Esophagus muscularis mucosa (tissue), 4 donors: Measurements from ENCODE around the gene IER5. TPM values are rescaled to one million over a fixed set of nuclear protein-coding genes. Genes with fewer than 3 reads are reported as not detected.
A peak's percentile ranks its signal among the peaks of the same experiment; 100 is the strongest.

ENCODE experiments used
- DNase-seq: peaks from one replicate; pipeline ENCODE4 v3.0.0-alpha.2; 2017; ENCODE audit errors: extremely low spot score
- H3K27ac ChIP-seq, 4 donors: fragments of 200-600 bp; sonication (generic); replicated peaks in 1 of 4; 1 replicate in 3 of 4; 2 replicates in 1 of 4; pipeline ENCODE4 v1.5.1; 2016 to 2019; ENCODE audit warnings: mild to moderate bottlenecking in 1 of 4
- H3K27me3 ChIP-seq, 4 donors: fragments of 200-600 bp; sonication (generic); one replicate each; pipeline versions ENCODE4 v1.5.1 to v1.6.0; 2016 to 2019
- H3K36me3 ChIP-seq, 4 donors: fragments of 200-600 bp; sonication (generic); one replicate each; pipeline ENCODE4 v1.5.1; 2016 to 2019
- H3K4me1 ChIP-seq, 4 donors: fragments of 200-600 bp; sonication (generic); one replicate each; pipeline ENCODE4 v1.5.1; 2016 to 2019
- H3K4me3 ChIP-seq, 4 donors: fragments of 200-600 bp; sonication (generic); 1 replicate in 2 of 4; 2 replicates in 2 of 4; pipeline ENCODE4 v1.5.1; 2016 to 2019; ENCODE audit warnings: mild to moderate bottlenecking in 4 of 4, moderate library complexity in 1 of 4
- H3K9me3 ChIP-seq, 4 donors: fragments of 200-600 bp; sonication (generic); 1 replicate in 3 of 4; 2 replicates in 1 of 4; pipeline ENCODE4 v1.5.1; 2016 to 2019
- EP300 ChIP-seq: sonication (generic); formaldehyde crosslinking; IDR thresholded peaks from one replicate; pipeline ENCODE4 v1.6.1; 2017; ENCODE audit warnings: antibody characterized with exemption
- POLR2A ChIP-seq: fragments of 450-650 bp; IDR thresholded peaks from one replicate; pipeline ENCODE4 v1.6.1; 2017; ENCODE audit warnings: antibody characterized with exemption, moderate library complexity, mild to moderate bottlenecking, low read depth
- POLR2AphosphoS5 ChIP-seq, 2 donors: sonication (generic); formaldehyde crosslinking; IDR thresholded peaks; one replicate each; pipeline ENCODE4 v1.6.1; 2017; ENCODE audit warnings: antibody characterized with exemption in 2 of 2
- WGBS: methylation state at CpG from one replicate; pipeline ENCODE4 v1.1.5; 2018; 5-methylcytosine and 5-hydroxymethylcytosine counted together
- intact Hi-C: fragments of 100-400 bp; cut with DNase I; formaldehyde crosslinking; loops from one replicate; pipeline ENCODE4 v1.15.1; 2023
- total RNA-seq, 4 donors: library from RNA; depleted of rRNA; stranded (reverse); fragments of >200 nt; gene quantifications; one replicate each; pipeline versions ENCODE4 v1.1.0 to v1.2.1, GENCODE V29; 2016
- TF ChIP-seq, protein P1 (sequence below), 3 experiments: fragments of 200-600 bp in 2 of 3; fragments of 450-650 bp in 1 of 3; sonication (generic) in 2 of 3; IDR thresholded peaks; one replicate each; pipeline ENCODE4 v1.5.1; 2017 to 2019; ENCODE audit warnings: antibody characterized with exemption in 3 of 3, mild to moderate bottlenecking in 2 of 3, moderate library complexity in 1 of 3

Gene IER5
- total RNA-seq, 4 donors from 2014 or later = 14.5 to 22.0 (median 16.7) TPM

DNA sequence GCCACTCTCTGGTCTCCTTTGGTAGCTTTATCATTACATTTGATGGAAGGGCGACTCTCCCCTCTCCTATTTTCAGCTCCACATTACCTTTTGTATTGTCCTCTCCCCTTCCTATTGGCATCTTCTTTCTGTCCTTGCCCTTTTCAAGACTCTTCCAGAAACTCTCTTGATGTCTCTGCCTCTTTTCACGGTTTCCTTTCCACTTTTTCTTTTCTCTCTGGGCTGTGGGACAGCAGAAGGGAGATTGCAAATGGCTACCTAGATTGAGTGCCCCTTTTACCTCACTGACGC, 17.5 kb downstream of the IER5 start:
- Histone ChIP-seq H3K4me1 (peaks cover 31 to 64% (median 52%) of the 10 kb centered on the region in 4 donors), H3K27ac (peak overlapping the region; percentile 81 to 94 (median 89)), H3K9me3 (no peaks in the 10 kb centered on the region), H3K27me3 (no peaks in the 10 kb centered on the region), H3K36me3 (no peaks in the 10 kb centered on the region), H3K4me3 (peak overlapping the region; percentile 66 to 91 (median 86))
- no peak for DNase-seq
- TF ChIP-seq EP300 (no peak), POLR2A (no peak), POLR2AphosphoS5 (IDR thresholded peaks at IDR 0.05) (no peak)
- TF ChIP-seq, protein P1, sequence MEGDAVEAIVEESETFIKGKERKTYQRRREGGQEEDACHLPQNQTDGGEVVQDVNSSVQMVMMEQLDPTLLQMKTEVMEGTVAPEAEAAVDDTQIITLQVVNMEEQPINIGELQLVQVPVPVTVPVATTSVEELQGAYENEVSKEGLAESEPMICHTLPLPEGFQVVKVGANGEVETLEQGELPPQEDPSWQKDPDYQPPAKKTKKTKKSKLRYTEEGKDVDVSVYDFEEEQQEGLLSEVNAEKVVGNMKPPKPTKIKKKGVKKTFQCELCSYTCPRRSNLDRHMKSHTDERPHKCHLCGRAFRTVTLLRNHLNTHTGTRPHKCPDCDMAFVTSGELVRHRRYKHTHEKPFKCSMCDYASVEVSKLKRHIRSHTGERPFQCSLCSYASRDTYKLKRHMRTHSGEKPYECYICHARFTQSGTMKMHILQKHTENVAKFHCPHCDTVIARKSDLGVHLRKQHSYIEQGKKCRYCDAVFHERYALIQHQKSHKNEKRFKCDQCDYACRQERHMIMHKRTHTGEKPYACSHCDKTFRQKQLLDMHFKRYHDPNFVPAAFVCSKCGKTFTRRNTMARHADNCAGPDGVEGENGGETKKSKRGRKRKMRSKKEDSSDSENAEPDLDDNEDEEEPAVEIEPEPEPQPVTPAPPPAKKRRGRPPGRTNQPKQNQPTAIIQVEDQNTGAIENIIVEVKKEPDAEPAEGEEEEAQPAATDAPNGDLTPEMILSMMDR (IDR thresholded peaks at IDR 0.05) = no peak
- intact Hi-C loops = no loop called here
- 61% methylated on average over 3 of the region's 3 CpGs for WGBS

DNA sequence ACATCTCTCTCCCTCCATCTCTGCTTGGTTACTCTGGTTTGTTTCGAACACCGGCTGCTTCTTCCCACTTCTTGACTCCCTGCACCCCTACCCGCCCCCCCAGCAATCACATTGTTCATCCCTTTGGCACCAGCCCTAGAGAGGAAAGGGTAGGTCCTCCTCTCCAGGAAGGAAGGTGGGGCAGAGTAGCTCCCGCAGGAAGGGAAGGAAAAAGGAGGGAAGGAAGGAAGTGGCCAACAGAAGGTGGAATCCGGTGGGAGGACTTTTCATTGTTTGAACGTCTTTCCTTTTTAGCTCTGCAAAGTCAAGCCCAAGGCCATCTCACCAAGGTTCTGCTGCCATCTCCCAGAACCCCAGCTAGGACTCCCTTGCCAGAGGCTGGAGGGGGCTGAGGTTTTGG, 18.0 kb downstream of the IER5 start:
- no peaks in the 10 kb centered on the region for H3K36me3 ChIP-seq
- no peaks in the 10 kb centered on the region for H3K9me3 ChIP-seq
- DNase-seq = no peak
- TF ChIP-seq, protein P1 (IDR thresholded peaks at IDR 0.05) = no peak
- no peak for TF ChIP-seq EP300
- no peak for TF ChIP-seq POLR2A
- TF ChIP-seq POLR2AphosphoS5 (IDR thresholded peaks at IDR 0.05) = no peak
- H3K27me3 ChIP-seq = no peaks in the 10 kb centered on the region
- no peak overlapping the region for H3K4me3 ChIP-seq
- peaks cover 31 to 60% (median 50%) of the 10 kb centered on the region in 4 donors for H3K4me1 ChIP-seq
- intact Hi-C loops = no loop called here
- WGBS = 69% methylated on average over 6 of the region's 6 CpGs
- peak overlapping the region in 3 of 4 donors; percentile 81 to 89 (median 89) for H3K27ac ChIP-seq

DNA sequence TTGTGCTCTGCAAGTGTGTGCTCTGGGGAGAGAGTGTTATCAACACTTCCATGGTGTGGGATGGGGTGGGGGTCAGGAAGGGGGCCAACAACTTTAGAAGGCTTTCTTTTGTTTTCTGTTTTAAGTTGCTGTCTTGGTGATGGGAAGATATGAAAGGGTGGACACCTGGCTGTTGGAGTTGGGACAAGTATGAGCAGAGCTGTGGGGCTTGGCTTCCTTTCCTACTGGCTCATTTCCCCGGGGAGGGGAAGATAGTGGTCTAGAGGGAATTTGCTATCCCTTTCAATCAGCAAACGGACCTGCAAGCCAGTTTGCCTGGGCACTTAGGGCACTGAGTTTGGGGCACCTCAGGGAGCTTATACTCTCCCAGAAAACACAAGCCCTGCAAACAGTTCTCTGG, 19.2 kb downstream of the IER5 start:
- Histone ChIP-seq H3K4me3 (no peak overlapping the region), H3K9me3 (no peaks in the 10 kb centered on the region), H3K4me1 (peaks cover 38 to 59% (median 51%) of the 10 kb centered on the region in 4 donors), H3K27ac (no peak overlapping the region), H3K36me3 (no peaks in the 10 kb centered on the region), H3K27me3 (no peaks in the 10 kb centered on the region)
- 55% methylated on average over 2 of the region's 2 CpGs for WGBS
- TF ChIP-seq EP300 = no peak
- TF ChIP-seq POLR2AphosphoS5 (IDR thresholded peaks at IDR 0.05) = no peak
- TF ChIP-seq, protein P1 (IDR thresholded peaks at IDR 0.05) = no peak
- TF ChIP-seq POLR2A = no peak
- no peak for DNase-seq
- intact Hi-C loops = no loop called here

DNA sequence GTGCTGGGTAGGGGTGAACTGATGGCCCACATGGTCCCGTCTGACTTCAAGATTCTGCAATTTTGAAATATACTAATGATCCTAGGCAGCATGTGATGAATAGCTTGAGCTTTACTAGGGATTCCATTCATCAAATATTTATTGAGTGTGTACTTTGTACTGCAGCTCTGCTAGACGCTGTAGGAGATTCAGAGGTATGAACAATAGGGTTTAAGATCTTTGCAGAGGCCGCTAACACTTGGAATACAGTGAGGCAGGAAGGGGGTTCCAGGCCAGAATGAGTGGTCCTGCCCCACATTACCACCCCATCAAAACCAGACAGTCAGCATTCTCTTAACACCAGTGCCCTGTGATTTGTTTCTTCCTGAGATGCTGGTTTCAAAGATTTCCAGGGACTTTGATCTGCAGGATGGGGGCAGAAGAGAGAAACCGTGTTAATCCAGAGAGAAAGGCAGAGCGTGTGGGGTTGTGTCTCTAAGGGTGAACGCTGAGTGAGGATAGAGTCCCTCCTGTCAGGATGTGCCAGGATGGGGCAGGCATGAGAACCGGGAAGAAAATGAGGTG, 19.9 kb downstream of the IER5 start:
- intact Hi-C loops = no loop called here
- H3K27me3 ChIP-seq = no peaks in the 10 kb centered on the region

More for the DNA sequence above, 19.9 kb downstream of the IER5 start:
- Histone ChIP-seq H3K4me1 (peaks cover 42 to 60% (median 52%) of the 10 kb centered on the region in 4 donors), H3K4me3 (no peak overlapping the region), H3K9me3 (no peaks in the 10 kb centered on the region), H3K36me3 (no peaks in the 10 kb centered on the region), H3K27ac (no peak overlapping the region)
- WGBS = 80% methylated on average over 7 of the region's 7 CpGs
- TF ChIP-seq, protein P1 (IDR thresholded peaks at IDR 0.05) = no peak
- TF ChIP-seq EP300 (no peak), POLR2A (no peak), POLR2AphosphoS5 (IDR thresholded peaks at IDR 0.05) (no peak)
- DNase-seq = no peak
